DND-41 (cell line): Measurements from ENCODE around the gene OTUD5.

Experiments
- CTCF ChIP-seq: IDR thresholded peaks from 2 replicates; pipeline ENCODE4 v1.5.1; 2012; ENCODE audit warnings: borderline replicate concordance, low read length, moderate library complexity, mild to moderate bottlenecking; ENCODE audit not compliant: poor library complexity, severe bottlenecking; ENCODE audit errors: extremely low read depth
- EZH2 ChIP-seq: IDR thresholded peaks from 3 replicates; pipeline ENCODE4 v1.6.1; 2012; ENCODE audit warnings: borderline replicate concordance, low read depth, mild to moderate bottlenecking, moderate library complexity, low read length, inconsistent platforms; ENCODE audit not compliant: severe bottlenecking

GRCh38 chrX:48961585-48962091 lies 4.2 kb upstream of the OTUD5 start:
- TF ChIP-seq EZH2 = no peak
- TF ChIP-seq CTCF = no peak
